ENCODE results near the gene UBR3.

Gene UBR3

DNA sequence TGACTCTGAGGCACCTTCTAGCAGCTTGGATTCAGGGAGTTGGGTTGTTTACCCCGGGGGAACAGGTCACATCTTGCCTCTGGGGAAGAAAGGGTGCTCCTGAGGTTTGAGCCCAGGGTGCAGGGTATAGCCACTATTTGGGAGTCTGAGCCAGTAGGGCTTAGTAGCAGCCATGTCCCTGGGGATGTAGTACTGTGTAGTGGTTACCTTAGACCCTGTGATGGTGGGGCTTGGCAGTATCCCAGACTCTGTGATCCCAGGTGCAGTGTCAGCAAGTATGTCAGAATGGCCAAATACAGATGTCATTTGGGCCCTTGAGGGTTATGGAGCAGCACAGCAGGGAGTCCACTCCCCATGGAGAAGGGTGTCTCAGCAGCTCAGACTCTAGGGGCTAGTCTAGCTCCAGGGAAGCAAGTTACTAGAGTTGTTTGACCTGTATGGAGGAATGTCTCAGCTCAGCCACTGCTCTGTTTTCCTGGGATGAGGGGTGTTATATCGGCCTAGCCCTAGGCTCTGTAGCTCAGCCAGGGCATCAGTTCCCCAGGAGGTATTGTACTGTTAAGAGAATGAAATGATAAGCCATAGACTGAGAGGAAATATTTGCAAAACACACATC is 151.3 kb downstream of the UBR3 start:
- TF ChIP-seq, protein P1, sequence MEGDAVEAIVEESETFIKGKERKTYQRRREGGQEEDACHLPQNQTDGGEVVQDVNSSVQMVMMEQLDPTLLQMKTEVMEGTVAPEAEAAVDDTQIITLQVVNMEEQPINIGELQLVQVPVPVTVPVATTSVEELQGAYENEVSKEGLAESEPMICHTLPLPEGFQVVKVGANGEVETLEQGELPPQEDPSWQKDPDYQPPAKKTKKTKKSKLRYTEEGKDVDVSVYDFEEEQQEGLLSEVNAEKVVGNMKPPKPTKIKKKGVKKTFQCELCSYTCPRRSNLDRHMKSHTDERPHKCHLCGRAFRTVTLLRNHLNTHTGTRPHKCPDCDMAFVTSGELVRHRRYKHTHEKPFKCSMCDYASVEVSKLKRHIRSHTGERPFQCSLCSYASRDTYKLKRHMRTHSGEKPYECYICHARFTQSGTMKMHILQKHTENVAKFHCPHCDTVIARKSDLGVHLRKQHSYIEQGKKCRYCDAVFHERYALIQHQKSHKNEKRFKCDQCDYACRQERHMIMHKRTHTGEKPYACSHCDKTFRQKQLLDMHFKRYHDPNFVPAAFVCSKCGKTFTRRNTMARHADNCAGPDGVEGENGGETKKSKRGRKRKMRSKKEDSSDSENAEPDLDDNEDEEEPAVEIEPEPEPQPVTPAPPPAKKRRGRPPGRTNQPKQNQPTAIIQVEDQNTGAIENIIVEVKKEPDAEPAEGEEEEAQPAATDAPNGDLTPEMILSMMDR (IDR thresholded peaks at IDR 0.05; ENCODE audit: insufficient read depth, low read length, poor library complexity, severe bottlenecking) = no peak
- H3K4me3 ChIP-seq (replicated peaks; ENCODE audit: low read depth, low read length) = no peak overlapping the region
- H3K27me3 ChIP-seq (replicated peaks; ENCODE audit: control insufficient read depth, insufficient read depth, low read length) = no peaks in the 10 kb centered on the region
- DNase-seq (ENCODE audit: extremely low read depth, insufficient read length) = no peak
- peaks cover 3% of the 10 kb centered on the region for H3K36me3 ChIP-seq (ENCODE audit: control insufficient read depth, insufficient read depth, low read length)

DNA sequence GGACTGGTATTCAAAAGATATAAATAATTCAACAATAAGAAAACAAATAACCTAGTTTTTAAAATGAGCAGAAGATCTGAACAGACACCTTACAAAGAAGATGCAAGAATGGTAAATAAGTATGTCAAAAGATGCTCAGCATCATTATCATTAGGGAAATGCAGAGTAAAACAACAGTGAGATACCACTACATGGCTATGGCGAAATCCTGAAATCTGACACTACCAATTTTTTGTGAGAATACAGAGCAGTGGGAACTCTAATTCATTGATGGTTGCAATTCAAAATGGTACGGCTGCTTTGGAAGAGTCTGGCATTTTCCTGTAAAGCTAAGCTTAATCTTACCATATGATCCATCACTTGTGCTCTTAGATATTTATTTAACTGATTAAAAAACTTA is 151.8 kb downstream of the UBR3 start:
- Histone ChIP-seq H3K4me3 (replicated peaks; ENCODE audit: low read depth, low read length) (no peak overlapping the region), H3K36me3 (ENCODE audit: control insufficient read depth, insufficient read depth, low read length) (peaks cover 3% of the 10 kb centered on the region), H3K27me3 (replicated peaks; ENCODE audit: control insufficient read depth, insufficient read depth, low read length) (no peaks in the 10 kb centered on the region)
- no peak for DNase-seq (ENCODE audit: extremely low read depth, insufficient read length)
- TF ChIP-seq, protein P1 (IDR thresholded peaks at IDR 0.05; ENCODE audit: insufficient read depth, low read length, poor library complexity, severe bottlenecking) = no peak

DNA sequence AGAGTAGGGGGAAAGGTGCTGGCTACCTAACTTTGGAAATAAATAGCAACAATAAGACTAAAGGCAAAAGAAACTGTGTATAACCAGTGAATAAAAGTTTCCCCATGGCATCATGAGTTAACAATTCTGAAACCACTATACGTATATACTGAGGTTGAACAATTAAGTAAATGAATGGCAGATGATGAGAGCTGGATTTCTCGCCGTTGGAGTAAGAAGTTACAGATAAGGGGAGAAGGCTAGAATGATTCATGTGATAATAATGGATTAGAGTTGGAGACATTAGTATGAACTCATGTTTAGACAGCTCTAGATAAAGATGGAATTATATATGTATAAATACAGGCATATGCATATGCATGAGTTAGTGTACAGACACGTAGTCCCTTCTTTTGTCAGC is 152.7 kb downstream of the UBR3 start:
- no peak for DNase-seq (ENCODE audit: extremely low read depth, insufficient read length)
- peaks cover 3% of the 10 kb centered on the region for H3K36me3 ChIP-seq (ENCODE audit: control insufficient read depth, insufficient read depth, low read length)

DNA sequence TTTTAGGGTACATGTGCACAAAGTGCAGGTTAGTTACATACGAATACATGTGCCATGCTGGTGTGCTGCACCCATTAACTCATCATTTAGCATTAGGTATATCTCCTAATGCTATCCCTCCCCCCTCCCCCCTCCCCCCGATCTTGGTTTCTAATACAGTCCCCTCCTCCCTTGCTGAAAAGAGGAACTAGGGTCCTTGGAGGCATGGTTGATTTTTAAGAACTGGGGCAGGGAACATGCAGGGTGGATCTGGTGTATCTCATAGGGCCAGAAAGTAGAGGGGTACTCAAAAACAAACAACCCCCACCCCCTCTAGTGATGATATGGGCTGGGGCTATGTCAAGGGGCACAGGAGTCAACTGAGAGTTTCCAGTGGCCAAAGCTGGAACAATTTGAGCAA is 153.4 kb downstream of the UBR3 start:
- DNase-seq (ENCODE audit: extremely low read depth, insufficient read length) = no peak
- TF ChIP-seq, protein P1 (IDR thresholded peaks at IDR 0.05; ENCODE audit: insufficient read depth, low read length, poor library complexity, severe bottlenecking) = no peak
- no peaks in the 10 kb centered on the region for H3K27me3 ChIP-seq (replicated peaks; ENCODE audit: control insufficient read depth, insufficient read depth, low read length)
- no peak overlapping the region for H3K4me3 ChIP-seq (replicated peaks; ENCODE audit: low read depth, low read length)
- H3K36me3 ChIP-seq (ENCODE audit: control insufficient read depth, insufficient read depth, low read length) = peaks cover 3% of the 10 kb centered on the region

More for the DNA sequence above, 152.7 kb downstream of the UBR3 start:
- TF ChIP-seq, protein P1 (IDR thresholded peaks at IDR 0.05; ENCODE audit: insufficient read depth, low read length, poor library complexity, severe bottlenecking) = no peak
- Histone ChIP-seq H3K27me3 (replicated peaks; ENCODE audit: control insufficient read depth, insufficient read depth, low read length) (no peaks in the 10 kb centered on the region), H3K4me3 (replicated peaks; ENCODE audit: low read depth, low read length) (no peak overlapping the region)

DNA sequence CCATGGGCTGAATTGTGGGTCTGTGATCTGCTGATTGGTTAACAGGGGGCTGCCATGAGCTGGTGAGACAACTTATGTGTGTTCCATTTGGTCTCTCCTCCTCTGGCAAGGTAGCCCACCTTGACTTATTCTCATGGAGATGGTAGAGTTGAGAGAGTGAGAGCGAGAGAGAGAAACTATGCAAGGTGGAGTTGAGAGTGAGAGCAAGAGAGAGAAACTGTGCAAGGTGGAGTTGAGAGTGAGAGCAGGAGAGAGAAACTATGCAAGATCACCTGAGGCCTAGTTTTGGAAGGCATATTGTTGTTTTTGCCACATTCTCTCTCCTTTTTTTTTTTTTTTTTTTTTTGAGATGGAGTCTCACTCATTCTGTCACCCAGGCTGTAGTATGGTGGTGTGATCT is 155.7 kb downstream of the UBR3 start:
- TF ChIP-seq, protein P1 (IDR thresholded peaks at IDR 0.05; ENCODE audit: insufficient read depth, low read length, poor library complexity, severe bottlenecking) = no peak
- Histone ChIP-seq H3K27me3 (replicated peaks; ENCODE audit: control insufficient read depth, insufficient read depth, low read length) (no peaks in the 10 kb centered on the region), H3K36me3 (ENCODE audit: control insufficient read depth, insufficient read depth, low read length) (no peaks in the 10 kb centered on the region; the same call in 1 of the 2 replicates)

DNA sequence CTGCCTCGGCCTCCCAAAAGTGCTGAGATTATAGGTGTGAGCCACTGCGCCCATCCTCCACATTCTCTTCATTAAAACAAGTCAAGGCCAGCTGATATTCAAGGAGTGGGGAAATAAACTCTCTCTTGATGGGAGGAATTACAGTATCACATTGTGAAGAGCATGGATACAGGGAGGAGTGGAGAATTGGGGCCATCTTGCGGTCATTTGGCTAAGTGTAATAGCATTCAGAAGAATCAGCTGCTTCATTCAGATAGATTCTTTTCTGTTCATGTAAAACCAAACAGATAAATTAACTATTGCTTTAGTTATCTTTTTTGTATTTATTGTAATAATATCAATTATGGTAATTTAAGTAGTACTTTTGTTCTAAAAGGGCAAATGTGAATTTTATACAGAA is 156.3 kb downstream of the UBR3 start:
- TF ChIP-seq, protein P1 (IDR thresholded peaks at IDR 0.05; ENCODE audit: insufficient read depth, low read length, poor library complexity, severe bottlenecking) = no peak
- no peaks in the 10 kb centered on the region for H3K27me3 ChIP-seq (replicated peaks; ENCODE audit: control insufficient read depth, insufficient read depth, low read length)
- DNase-seq (ENCODE audit: extremely low read depth, insufficient read length) = no peak

More for the DNA sequence above, 155.7 kb downstream of the UBR3 start:
- no peak overlapping the region for H3K4me3 ChIP-seq (replicated peaks; ENCODE audit: low read depth, low read length)
- no peak for DNase-seq (ENCODE audit: extremely low read depth, insufficient read length)

More for the DNA sequence above, 156.3 kb downstream of the UBR3 start:
- Histone ChIP-seq H3K36me3 (ENCODE audit: control insufficient read depth, insufficient read depth, low read length) (no peaks in the 10 kb centered on the region; the same call in 1 of the 2 replicates), H3K4me3 (replicated peaks; ENCODE audit: low read depth, low read length) (no peak overlapping the region)

All from GM06990 (cell line).